Endothelial cell of umbilical vein (primary cell): ENCODE measurements around the gene BCL10. TPM values are rescaled to one million over a fixed set of nuclear protein-coding genes. Genes with fewer than 3 reads are reported as not detected.

Source experiments
- BruUV-seq: library from RNA; stranded (reverse); fragments of 400-500 nt; replicated peaks from 2 replicates; lab custom pipeline; 2021; lab: Mats Ljungman, UMichigan
- CTCF ChIA-PET: fragments of 300-600, 350-600 bp; sonication (Branson Sonifier 250); formaldehyde crosslinking; loops from one replicate; lab custom pipeline; 2021; ENCODE audit warnings: antibody characterized with exemption, inconsistent platforms; lab: Charles Lee
- POLR2A ChIA-PET: fragments of 300-600, 350-600 bp; sonication (Branson Sonifier 250); formaldehyde crosslinking; loops from one replicate; lab custom pipeline; 2021; ENCODE audit warnings: antibody characterized with exemption, inconsistent platforms; lab: Charles Lee
- DNase-seq: peaks from one replicate; pipeline ENCODE4 v3.0.0-alpha.2; 2011; ENCODE audit warnings: low read depth, low spot score
- FAIRE-seq: peaks from 2 replicates; lab custom pipeline; 2011; peaks lifted over from hg19 to GRCh38; lab: Jason Lieb, UNC
- H2AFZ ChIP-seq: 2 replicates; pipeline ENCODE4 v1.6.0; 2012; ENCODE audit warnings: low read depth, low read length, control low read depth, inconsistent platforms
- H3K27ac ChIP-seq: 2 replicates; pipeline ENCODE4 v1.5.1; 2011; ENCODE audit warnings: low read depth, mild to moderate bottlenecking, control low read depth, low read length, moderate library complexity; ENCODE audit not compliant: insufficient read depth
- H3K27me3 ChIP-seq, 2 experiments: 2 replicates each; pipeline versions ENCODE4 v1.6.0 to v1.6.1; 2011; ENCODE audit warnings: low read length in 2 of 2, mixed read lengths in 1 of 2; ENCODE audit not compliant: control insufficient read depth in 2 of 2, insufficient read depth in 2 of 2
- H3K36me3 ChIP-seq, 2 experiments: 2 replicates in 1 of 2; 3 replicates in 1 of 2; pipeline ENCODE4 v1.5.1; 2011; ENCODE audit warnings: low read length in 2 of 2, mild to moderate bottlenecking in 1 of 2, moderate library complexity in 1 of 2; ENCODE audit not compliant: control insufficient read depth in 2 of 2, insufficient read depth in 2 of 2; ENCODE audit errors: extremely low read depth in 1 of 2
- H3K4me1 ChIP-seq: 3 replicates; pipeline ENCODE4 v1.5.1; 2011; ENCODE audit warnings: mild to moderate bottlenecking, low read length; ENCODE audit not compliant: control insufficient read depth, insufficient read depth; ENCODE audit errors: extremely low read depth
- H3K4me2 ChIP-seq: 2 replicates; pipeline ENCODE4 v1.6.1; 2011; ENCODE audit warnings: low read length, control low read depth, mixed read lengths; ENCODE audit not compliant: insufficient read depth
- H3K4me3 ChIP-seq, 3 experiments: fragments of 200-600 bp in 1 of 3; sonication (generic), shearing (Covaris generic) in 1 of 3; replicated peaks in 1 of 3; 2 replicates each; pipeline ENCODE4 v1.5.1; 2011 to 2016; ENCODE audit warnings: control low read depth in 3 of 3, low read length in 3 of 3, mild to moderate bottlenecking in 2 of 3, inconsistent platforms in 1 of 3, low read depth in 1 of 3, moderate library complexity in 1 of 3; ENCODE audit not compliant: insufficient read depth in 1 of 3
- H3K79me2 ChIP-seq: 2 replicates; pipeline ENCODE4 v1.6.0; 2012; ENCODE audit warnings: low read length, inconsistent platforms; ENCODE audit not compliant: control insufficient read depth, insufficient read depth
- H3K9ac ChIP-seq: replicated peaks from 2 replicates; pipeline ENCODE3; 2011; ENCODE audit warnings: low read length, control low read depth; ENCODE audit not compliant: insufficient read depth; ENCODE audit errors: extremely low read depth
- H3K9me1 ChIP-seq: replicated peaks from 3 replicates; pipeline ENCODE4 v1.6.0; 2011; ENCODE audit warnings: mild to moderate bottlenecking, low read length; ENCODE audit not compliant: control insufficient read depth, insufficient read depth; ENCODE audit errors: extremely low read depth
- H3K9me3 ChIP-seq: replicated peaks from 2 replicates; pipeline ENCODE4 v1.5.1; 2012; ENCODE audit warnings: low read length, inconsistent platforms; ENCODE audit not compliant: control insufficient read depth, insufficient read depth
- H4K20me1 ChIP-seq: replicated peaks from 2 replicates; pipeline ENCODE3; 2011; ENCODE audit warnings: mild to moderate bottlenecking, low read length; ENCODE audit not compliant: control insufficient read depth, insufficient read depth; ENCODE audit errors: extremely low read depth
- EZH2 ChIP-seq: IDR thresholded peaks from 2 replicates; pipeline ENCODE4 v1.6.1; 2012; ENCODE audit warnings: borderline replicate concordance, low read depth, mild to moderate bottlenecking, moderate library complexity, low read length, inconsistent platforms; ENCODE audit not compliant: severe bottlenecking
- FOS ChIP-seq: IDR thresholded peaks from 2 replicates; pipeline ENCODE4 v1.6.1; 2011; ENCODE audit warnings: mild to moderate bottlenecking, low read length, moderate library complexity, borderline replicate concordance; ENCODE audit not compliant: insufficient read depth
- GATA2 ChIP-seq: IDR thresholded peaks from 2 replicates; pipeline ENCODE4 v1.7.0; 2011; ENCODE audit warnings: low read depth, mild to moderate bottlenecking, moderate library complexity, mixed read lengths, low read length; ENCODE audit not compliant: insufficient read length, insufficient read depth
- JUN ChIP-seq: IDR thresholded peaks from 2 replicates; pipeline ENCODE4 v1.6.1; 2011; ENCODE audit warnings: borderline replicate concordance, low read depth; ENCODE audit not compliant: insufficient read length, insufficient read depth
- MYC ChIP-seq: IDR thresholded peaks from one replicate; pipeline ENCODE4 v1.6.1; 2011; ENCODE audit warnings: mild to moderate bottlenecking, low read depth, low read length
- POLR2A ChIP-seq: IDR thresholded peaks from 2 replicates; pipeline ENCODE4 v1.6.1; 2012; ENCODE audit warnings: low read depth, mild to moderate bottlenecking, control low read depth, low read length
- POLR2AphosphoS5 ChIP-seq: IDR thresholded peaks from 2 replicates; pipeline ENCODE4 v1.6.1; 2012; ENCODE audit warnings: low read depth, mild to moderate bottlenecking, control low read depth, low read length, moderate library complexity; ENCODE audit not compliant: insufficient read depth
- dilution Hi-C: fragments of 300-500 bp; cut with MboI; formaldehyde crosslinking; loops from one replicate; pipeline ENCODE4 v1.15.0; 2019; ENCODE audit warnings: low sequenced_read_pairs; ENCODE audit not compliant: extremely low pct_ligation_motif_present
- intact Hi-C: fragments of 100-400 bp; cut with micrococcal nuclease; formaldehyde crosslinking; loops from one replicate; pipeline ENCODE4 v1.10.0; 2022
- polyA plus RNA-seq, 4 experiments: library from polyadenylated mRNA; depleted of rRNA in 3 of 4; stranded (reverse) in 3 of 4; unstranded in 1 of 4; fragments of >200 nt; gene quantifications; 2 replicates each; pipeline versions ENCODE4 v1.2.1 to v1.2.3, GENCODE V29; 2011 to 2012; ENCODE audit warnings: missing spikeins in 1 of 4
- total RNA-seq: library from RNA; stranded (reverse); gene quantifications from 2 replicates; pipeline ENCODE4 v1.2.3, GENCODE V29; 2021
- TF ChIP-seq, protein P1 (sequence below), 2 donors: IDR thresholded peaks; 1 replicate in 1 of 2; 2 replicates in 1 of 2; pipeline ENCODE4 v1.5.1; 2011; ENCODE audit warnings: low read length in 2 of 2, mild to moderate bottlenecking in 2 of 2, moderate library complexity in 2 of 2, control low read depth in 1 of 2, inconsistent platforms in 1 of 2, low read depth in 1 of 2; ENCODE audit not compliant: insufficient read depth in 1 of 2; ENCODE audit errors: extremely low read depth in 1 of 2
- TF ChIP-seq, protein P2 (sequence below): IDR thresholded peaks from 2 replicates; pipeline ENCODE4 v1.6.1; 2011; ENCODE audit not compliant: insufficient read depth, insufficient read length

Gene BCL10
- total and polyA plus RNA-seq, 2 donors (not counting 3 experiments of a cell fraction or from before 2014, with no cell fraction given): 16.1 to 78.6 TPM

DNA sequence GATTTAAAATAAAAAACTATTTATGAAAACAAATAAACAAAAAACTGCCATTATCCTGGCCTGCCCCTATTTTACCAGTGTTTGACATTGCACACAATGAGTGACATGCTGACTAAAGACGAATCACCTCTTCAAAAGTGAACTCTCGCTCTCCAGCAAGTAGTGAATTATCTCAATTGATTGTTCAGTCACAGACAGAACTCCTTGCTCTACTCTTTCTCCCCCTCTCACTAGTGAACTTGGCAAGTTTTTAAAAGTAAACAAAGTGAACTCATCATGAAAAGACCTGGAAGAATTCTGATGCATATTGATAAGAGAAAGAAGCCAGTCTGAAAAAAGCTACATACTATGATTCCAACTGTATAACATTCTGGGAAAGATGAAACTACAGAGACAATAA is 12.3 kb downstream of the BCL10 start:
- Histone ChIP-seq H3K9ac (no peak overlapping the region), H3K27me3 (no peaks in the 10 kb centered on the region), H3K27ac (no peak overlapping the region), H3K4me3 (no peak overlapping the region), H3K9me1 (no peaks in the 10 kb centered on the region), H3K36me3 (peaks cover 13 to 25% of the 10 kb centered on the region in 2 experiments), H4K20me1 (peaks cover 2% of the 10 kb centered on the region), H3K9me3 (no peaks in the 10 kb centered on the region), H3K79me2 (peaks cover 20% of the 10 kb centered on the region), H3K4me2 (peak overlapping the region; percentile 25), H2AFZ (no peak overlapping the region), H3K4me1 (peaks cover 12% of the 10 kb centered on the region)
- DNase-seq (peak; percentile 23), FAIRE-seq (no peak)
- no TSS peak for BruUV-seq
- intact Hi-C loops: loop anchor here (5.0 kb wide), 1 partner anchor 428 kb away; no protein-coding TSS in a partner anchor
- dilution Hi-C loops: no loop called here
- ChIA-PET POLR2A (no interaction called here), CTCF (interaction anchor here (1.2 kb wide), 1 partner anchor 9 kb away, joined by 4 read pairs; no protein-coding TSS in a partner anchor)
- TF ChIP-seq MYC: no peak
- TF ChIP-seq, protein P1, sequence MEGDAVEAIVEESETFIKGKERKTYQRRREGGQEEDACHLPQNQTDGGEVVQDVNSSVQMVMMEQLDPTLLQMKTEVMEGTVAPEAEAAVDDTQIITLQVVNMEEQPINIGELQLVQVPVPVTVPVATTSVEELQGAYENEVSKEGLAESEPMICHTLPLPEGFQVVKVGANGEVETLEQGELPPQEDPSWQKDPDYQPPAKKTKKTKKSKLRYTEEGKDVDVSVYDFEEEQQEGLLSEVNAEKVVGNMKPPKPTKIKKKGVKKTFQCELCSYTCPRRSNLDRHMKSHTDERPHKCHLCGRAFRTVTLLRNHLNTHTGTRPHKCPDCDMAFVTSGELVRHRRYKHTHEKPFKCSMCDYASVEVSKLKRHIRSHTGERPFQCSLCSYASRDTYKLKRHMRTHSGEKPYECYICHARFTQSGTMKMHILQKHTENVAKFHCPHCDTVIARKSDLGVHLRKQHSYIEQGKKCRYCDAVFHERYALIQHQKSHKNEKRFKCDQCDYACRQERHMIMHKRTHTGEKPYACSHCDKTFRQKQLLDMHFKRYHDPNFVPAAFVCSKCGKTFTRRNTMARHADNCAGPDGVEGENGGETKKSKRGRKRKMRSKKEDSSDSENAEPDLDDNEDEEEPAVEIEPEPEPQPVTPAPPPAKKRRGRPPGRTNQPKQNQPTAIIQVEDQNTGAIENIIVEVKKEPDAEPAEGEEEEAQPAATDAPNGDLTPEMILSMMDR (IDR thresholded peaks at IDR 0.05; ENCODE audit: extremely low read depth in 1 of 2, insufficient read depth in 1 of 2, low read depth in 1 of 2, low read length in 2 of 2): no peak
- TF ChIP-seq JUN: no peak
- no peak for TF ChIP-seq EZH2
- peak; percentile 0 for TF ChIP-seq POLR2AphosphoS5
- TF ChIP-seq, protein P2, sequence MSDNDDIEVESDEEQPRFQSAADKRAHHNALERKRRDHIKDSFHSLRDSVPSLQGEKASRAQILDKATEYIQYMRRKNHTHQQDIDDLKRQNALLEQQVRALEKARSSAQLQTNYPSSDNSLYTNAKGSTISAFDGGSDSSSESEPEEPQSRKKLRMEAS: no peak
- no peak for TF ChIP-seq FOS
- TF ChIP-seq POLR2A: no peak
- TF ChIP-seq GATA2: peak; percentile 87
